Occipital lobe (tissue), 2 donors: ENCODE measurements around the gene CD8A. TPM values are rescaled to one million over a fixed set of nuclear protein-coding genes. Genes with fewer than 3 reads are reported as not detected.
A peak's percentile ranks its signal among the peaks of the same experiment; 100 is the strongest.

ENCODE experiments used
- DNase-seq: peaks from one replicate; lab custom pipeline; 2025; lab: John Stamatoyannopoulos, UW
- total RNA-seq: library from RNA; depleted of rRNA; stranded (reverse); fragments of >200 nt; gene quantifications from one replicate; pipeline ENCODE4 v1.2.3, GENCODE V29; 2014

CD8A gene
- total RNA-seq, 1 donor from 2014 or later, result 1.1 TPM

DNA sequence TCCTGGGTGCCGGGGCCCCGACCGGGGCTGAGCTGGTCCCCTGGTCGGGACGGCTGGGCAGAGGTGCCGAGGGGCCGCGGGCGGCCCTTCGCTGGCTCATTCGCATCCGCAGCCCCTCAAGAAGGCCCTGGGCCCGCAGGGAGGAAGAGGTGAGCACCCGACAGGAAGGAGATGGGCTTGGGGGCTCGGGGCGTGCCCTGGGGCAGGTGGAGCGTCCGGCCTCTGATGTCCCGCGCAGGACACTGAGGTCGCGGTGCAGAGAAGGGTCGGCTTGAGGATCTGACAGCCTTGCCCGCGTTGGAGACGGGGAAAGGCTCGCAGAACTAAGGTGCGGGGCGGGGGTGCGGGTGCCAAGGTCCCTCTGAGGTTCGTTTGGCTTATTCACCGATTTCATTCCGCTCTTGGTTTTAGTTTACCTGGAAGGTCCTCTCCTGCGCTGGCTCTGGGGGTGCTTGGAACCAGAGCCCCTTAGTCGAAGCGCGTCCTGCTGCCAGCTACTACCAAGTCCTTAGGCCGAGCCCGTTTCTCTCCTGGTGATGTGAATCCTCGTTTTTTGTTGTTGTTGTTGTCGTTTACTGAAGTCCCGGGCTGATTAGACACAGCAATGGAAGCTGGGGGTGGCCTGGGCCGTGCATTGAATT lies 18.9 kb upstream of the CD8A start:
- no peak for DNase-seq

GRCh38 chr2:86808315-86809161 lies 17.8 kb upstream of the CD8A start:
- DNase-seq, result peak; percentile 85

DNA sequence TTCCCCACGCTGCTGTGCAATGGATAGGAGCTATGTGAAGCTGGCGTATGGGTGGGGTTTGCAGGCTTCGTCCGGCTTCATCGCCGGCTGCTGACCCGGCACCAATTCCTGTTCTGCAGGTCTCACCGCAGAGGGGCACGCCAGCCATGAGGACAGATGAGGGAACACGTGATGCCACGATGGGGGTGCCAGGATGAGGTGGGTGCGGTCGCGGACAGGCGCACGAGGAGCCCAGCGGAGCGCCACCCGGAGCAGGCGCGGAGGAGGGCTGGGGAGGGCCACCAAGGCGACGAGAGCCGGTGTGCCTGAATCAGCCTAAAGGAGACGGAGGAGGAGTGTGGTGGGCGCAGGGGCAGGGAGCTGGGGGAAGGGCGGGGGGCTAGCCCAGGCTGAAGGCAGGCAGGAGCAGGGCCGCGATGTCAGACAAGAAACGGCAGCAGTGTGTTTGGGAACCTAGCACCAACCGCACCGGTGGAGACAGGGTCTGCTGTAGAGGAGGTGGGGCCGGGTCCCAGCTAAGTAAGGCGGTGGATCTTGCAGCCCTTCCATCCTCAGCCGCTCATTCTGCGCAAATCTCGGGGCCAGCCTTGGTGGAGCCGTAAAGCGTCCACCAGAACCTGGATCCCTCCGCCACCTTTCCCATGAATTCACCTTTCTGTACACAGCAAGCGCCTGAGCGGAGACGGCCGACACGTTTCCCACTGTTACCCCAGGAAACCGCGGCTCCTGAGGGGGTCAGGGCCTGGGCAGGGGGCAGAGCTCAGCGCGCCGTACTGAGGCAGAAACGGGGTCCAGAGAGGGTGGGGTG lies 17.0 kb upstream of the CD8A start:
- peak; percentile 71 for DNase-seq

GRCh38 chr2:86807133-86807467 lies 16.4 kb upstream of the CD8A start:
- DNase-seq, result no peak

- no peak for DNase-seq
Measured at GRCh38 chr2:86806059-86806857, 15.5 kb upstream of the CD8A start.

DNA sequence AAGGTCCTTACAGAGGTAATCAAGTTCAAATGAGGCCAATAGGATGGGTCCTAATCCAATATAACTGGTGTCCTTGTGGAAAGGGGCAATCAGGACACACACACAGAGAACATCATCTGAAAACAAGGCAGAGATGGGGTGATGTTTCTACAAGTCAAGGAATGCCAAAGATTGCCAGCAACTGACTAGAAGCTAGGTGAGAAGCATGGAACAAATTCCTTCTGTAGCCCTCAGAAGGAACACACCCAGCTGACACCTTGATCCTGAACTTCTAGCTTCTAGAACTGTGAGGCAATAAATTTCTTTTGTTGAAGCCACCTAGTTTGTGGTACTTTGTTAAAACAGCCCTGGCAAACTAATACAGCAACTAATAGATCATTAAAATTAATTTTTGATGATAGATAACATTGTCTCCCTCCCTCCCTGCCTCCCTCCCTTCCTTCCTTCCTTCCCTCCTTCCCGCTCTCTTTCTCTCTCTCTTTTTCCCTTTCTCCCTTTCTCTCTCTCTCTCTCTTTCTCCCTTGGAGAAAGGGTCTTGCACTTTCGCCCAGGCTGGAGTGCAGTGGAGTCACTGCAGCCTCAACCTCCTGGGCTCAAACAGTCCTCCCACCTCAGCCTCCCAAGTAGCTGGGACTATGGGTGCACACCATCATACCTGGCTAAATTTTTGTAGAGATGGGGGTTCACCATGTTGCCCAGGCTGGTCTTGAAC lies 10.3 kb upstream of the CD8A start:
- DNase-seq, result no peak

GRCh38 chr2:86794861-86795260 lies 4.1 kb upstream of the CD8A start:
- no peak for DNase-seq

DNA sequence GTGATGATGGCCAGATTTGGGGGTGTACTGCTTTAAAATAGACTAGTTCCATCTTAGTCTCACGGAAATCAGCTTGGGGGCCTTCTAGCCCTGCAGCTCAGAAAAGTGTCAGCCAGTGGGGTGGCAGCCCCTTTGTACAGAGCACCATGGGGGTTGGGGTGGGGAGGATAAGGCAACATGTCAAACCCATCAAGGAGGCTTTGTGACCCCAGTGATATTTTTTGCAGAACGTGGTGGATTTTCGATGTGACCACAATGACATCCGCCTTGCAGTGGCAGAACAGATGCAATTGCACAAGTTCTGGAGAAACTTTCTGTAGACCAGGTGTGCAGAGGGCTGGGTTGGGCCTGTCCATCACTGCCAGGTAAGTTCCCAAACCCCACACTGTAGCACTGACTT lies 3.0 kb upstream of the CD8A start:
- no peak for DNase-seq

- no peak for DNase-seq
Measured at GRCh38 chr2:86791573-86791972, 860 bp upstream of the CD8A start.

- no peak for DNase-seq
Measured at GRCh38 chr2:86790134-86790675, 508 bp downstream of the CD8A start.

- DNase-seq, result no peak
Measured at GRCh38 chr2:86789687-86790133, 1.0 kb downstream of the CD8A start.

GRCh38 chr2:86788881-86789686 lies 1.6 kb downstream of the CD8A start:
- no peak for DNase-seq

GRCh38 chr2:86788165-86788564 lies 2.5 kb downstream of the CD8A start:
- no peak for DNase-seq

GRCh38 chr2:86787736-86788135 lies 3.0 kb downstream of the CD8A start:
- DNase-seq, result no peak

GRCh38 chr2:86786001-86786536 lies 4.6 kb downstream of the CD8A start:
- DNase-seq, result no peak

DNA sequence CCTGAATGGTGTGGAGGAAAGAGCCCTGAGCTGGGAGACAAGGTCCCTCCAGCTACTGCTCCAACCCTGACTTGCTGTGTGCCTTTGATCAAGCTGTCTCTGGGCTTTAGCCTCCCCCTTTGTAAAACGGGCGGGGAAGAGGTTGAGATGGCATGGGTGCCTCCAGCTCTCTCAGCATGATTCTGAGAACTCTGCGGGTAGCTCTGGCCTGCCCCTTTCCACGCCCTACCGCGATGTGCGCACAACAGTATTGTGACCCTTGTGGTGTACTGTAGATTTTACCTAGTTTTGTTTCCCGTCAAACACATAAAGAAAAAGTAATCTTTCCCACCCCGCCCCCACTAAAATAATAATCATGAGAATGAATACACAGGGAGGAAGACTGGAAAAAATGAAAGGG lies 5.3 kb downstream of the CD8A start:
- DNase-seq, result no peak

DNA sequence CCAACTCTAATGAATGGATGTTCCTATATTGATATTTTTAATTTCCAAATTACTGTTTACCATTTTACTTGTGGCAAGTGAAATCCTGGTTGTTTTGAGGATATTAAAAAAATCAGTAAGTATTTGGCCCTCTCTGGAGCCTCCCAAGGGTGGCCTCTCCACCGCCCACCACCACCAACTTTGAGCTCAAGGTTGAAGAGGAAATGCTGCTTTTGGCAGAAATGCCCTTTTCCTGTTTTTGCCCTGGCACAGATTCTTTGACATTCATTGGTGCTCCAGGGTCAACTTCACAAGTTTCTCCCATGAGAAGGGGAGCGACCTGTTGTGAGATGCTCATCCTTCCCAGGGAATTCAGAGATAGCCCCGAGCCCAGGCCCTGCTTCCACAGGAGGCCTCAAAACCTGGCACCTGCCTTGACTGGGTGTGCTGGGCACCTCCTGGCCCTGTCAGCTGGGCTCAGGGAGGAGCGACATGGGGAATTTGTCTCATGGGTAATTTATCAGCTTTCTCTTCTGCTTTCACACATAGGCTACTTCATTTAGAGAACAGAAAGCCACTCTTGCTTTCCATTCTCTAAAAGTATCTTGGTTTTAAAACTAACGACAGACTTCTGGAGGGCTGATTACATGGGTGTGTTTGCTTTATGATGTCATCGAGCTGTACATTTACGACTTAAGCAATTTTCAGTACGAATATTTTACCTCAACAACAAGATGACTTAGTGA lies 6.9 kb downstream of the CD8A start:
- no peak for DNase-seq

DNA sequence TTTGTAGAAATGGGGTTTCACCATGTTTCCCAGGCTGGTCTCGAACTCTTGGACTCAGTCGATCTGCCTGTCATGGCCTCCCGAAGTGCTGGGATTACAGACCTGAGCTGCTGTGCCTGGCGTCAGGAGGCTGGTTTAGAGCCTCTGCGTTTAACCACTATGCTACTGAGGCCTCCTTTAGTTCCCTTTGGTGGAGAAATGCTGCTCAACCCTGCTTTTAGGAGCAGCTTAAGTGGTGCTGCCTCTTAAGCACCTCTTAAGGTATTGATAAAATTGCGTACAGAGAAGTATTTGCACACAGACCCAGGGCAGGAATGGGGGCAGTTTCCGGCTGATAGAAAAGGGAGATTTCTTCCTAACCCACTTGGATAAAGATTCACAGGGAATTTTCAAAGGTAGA lies 8.0 kb downstream of the CD8A start:
- no peak for DNase-seq

DNA sequence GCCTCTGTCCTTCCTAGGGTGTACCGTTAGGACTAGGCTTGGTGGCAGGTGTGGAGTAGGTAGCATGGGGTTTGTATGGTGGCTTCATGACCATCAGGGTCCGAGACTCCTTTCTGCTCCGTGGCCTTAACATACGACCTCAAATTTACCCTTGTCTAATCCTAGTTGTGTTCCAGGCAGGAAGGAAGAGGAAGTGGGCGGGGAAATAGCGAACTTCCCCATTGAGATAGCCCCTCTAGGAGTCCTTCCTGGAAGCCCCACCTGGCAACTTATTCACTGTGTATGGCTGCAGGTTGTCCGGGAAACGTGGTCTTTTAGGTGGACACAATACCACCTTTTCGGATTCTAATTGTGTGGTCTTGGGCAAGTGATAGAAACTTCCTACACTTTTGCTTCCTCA lies 9.3 kb downstream of the CD8A start:
- DNase-seq, result no peak
